Endothelial cell of hepatic sinusoid (primary cell): ENCODE data around the gene CA12.
"Not testable (repeated sequence)": the region's sequence is repeated elsewhere in the genome, so short reads cannot be mapped to it uniquely, and the experiment has no call there.

ENCODE experiments used
- in situ Hi-C: cut with HindIII; loops from 2 replicates; pipeline ENCODE4 v1.10.0; 2017; ENCODE audit warnings: low sequenced_read_pairs

The CA12 gene

DNA sequence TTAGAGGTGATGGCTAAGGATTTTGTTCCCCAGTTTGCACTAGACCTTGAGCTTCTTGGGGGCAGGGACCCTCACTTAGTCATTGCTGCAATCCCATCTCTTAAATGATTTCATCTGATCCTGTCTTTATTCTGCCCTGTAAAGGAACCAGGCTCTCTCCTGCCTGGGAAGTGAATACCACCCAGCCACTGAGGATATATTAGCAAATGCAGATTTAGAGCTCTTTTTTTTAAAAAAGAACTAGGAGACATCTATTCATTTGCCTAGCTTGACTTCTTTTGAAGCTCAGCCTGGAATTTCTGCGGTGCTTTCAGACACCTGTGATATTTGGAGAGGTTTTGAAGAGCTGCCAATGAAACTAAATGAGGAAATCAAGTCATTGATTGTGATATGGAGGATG lies 41.8 kb downstream of the CA12 start:
- in situ Hi-C loops, result loop anchor here (5.0 kb wide), 1 partner anchor 52 kb away; no protein-coding TSS in a partner anchor

DNA sequence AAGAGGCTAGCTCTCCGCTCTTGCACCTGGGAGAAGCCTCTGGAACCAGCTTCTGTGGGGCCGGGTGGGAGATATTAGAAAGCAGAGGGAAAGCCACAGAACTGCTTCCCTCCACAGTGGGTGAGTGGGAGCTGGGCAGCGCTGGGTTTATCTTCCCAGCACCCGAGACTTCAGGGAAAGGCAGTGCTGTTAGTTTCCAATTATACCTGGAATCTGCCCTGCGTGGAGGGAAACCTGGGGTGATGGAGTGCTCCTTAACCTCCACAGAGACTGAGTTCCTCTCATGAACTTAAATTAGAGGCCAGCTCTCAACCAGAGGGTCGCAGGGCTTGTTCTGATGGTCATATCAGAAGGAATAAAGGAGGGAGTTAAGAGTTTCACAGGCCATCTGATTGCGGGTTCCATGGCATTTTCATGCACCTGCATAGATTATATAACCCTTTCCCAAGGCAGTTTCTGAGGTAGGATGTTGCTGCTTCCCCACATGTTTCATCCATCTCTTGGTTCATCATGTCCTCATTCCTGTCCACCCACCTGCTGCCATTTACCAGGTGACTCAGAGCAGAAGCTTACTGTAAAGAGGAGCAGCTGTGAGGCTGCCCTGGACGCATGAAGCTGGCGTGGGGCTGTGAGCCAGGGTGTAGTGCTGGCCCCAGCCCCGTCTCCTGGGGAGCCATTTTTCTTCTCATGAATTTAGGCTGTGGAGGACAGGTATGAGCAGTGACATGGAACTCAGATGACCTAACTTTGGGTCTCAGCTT lies 42.5 kb downstream of the CA12 start:
- in situ Hi-C loops, result loop anchor here (5.0 kb wide), 1 partner anchor 53 kb away; no protein-coding TSS in a partner anchor

DNA sequence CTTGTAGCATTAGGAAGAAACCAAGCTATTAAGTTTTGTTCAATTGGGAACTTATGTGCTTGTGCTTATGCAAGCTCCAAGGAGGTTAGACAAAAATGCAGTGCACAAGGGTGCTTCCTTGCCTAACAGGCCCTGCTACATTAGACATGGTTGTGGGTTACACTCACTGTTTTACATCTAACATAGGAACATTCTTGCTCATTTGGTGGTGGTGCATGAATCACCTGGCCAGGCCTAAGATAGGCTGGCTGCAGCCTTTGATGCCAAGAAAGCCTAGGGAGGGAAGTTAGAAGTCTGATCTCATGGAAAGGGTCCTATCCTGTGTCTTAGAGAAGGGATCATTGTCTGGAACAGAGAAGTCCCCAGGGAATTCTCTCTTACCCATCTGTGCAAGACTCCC lies 43.5 kb downstream of the CA12 start:
- in situ Hi-C loops, result loop anchor here (5.0 kb wide), 1 partner anchor 54 kb away; no protein-coding TSS in a partner anchor

DNA sequence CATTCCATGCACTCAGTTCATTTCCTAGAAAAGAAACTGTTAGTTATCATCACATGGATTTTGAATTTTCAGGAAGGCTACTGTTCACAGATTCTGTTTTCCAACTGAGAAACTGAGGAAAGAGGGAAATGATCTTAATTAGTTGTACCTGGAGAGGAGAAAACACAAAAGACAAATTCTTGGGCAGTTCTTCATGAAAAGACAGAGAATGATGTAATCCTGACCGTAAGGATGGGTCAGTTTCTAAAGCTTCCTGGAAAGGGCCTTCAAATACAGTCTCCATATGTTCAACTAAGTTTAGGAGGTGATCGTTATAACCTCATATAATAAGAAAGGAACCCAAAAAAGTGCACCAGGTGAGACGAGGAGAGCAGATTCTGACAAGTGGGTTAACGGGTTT lies 44.6 kb downstream of the CA12 start:
- in situ Hi-C loops, result loop anchor here (5.0 kb wide), 1 partner anchor 55 kb away; no protein-coding TSS in a partner anchor

DNA sequence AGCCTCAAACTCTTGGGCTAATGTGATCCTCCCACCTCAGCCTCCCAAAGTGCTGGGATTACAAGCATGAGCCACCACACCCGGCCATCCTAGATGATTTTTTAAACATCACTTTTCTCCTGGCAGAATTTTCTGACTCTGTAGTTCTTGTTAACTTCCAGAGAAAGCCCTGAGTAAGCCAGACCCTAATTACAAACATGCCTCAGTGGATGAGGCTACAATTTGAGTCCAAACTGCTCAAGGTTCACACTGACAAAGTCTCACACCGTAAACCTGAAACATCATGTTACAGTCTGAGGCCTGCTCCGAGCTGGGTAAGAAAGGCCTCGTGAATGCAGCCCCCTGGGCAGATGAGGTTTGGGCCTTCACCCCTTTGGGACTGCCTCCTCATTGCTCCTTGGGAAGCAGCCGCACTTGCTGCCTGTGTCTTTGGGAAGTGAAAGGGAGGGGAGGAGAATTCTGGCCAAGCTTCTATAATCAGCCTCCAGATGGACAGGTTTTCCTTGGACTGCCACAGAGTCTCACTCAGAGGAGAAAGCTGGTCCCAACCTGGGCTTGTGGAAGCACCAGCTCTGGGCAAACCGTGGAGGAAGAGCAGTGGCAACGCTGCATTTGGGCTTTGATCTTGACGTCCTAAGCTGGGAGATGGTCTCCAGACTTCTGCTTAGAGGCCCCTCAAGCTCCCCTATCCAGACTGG lies 46.0 kb downstream of the CA12 start:
- in situ Hi-C loops, result loop anchor here (5.0 kb wide), 1 partner anchor 57 kb away; no protein-coding TSS in a partner anchor

DNA sequence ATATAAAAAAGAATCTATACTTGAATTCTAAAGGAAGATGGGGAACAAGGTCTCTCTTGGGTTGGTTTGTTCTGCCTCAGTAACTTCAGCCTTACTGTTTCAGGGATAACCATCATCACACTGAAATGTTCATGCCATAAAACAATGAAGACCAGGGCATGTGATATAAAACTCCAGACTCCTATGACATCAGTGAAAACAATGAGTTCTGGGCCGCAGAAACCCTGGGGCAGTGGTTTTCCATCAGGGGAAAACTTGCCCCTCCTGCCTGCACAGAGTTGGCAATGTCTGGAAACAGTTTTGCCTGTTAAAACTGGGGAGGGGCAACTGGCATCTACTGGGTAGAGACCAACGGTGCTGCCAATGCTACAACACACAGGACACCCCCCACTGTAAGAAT lies 46.8 kb downstream of the CA12 start:
- in situ Hi-C loops, result loop anchor here (5.0 kb wide), 1 partner anchor 57 kb away; no protein-coding TSS in a partner anchor

DNA sequence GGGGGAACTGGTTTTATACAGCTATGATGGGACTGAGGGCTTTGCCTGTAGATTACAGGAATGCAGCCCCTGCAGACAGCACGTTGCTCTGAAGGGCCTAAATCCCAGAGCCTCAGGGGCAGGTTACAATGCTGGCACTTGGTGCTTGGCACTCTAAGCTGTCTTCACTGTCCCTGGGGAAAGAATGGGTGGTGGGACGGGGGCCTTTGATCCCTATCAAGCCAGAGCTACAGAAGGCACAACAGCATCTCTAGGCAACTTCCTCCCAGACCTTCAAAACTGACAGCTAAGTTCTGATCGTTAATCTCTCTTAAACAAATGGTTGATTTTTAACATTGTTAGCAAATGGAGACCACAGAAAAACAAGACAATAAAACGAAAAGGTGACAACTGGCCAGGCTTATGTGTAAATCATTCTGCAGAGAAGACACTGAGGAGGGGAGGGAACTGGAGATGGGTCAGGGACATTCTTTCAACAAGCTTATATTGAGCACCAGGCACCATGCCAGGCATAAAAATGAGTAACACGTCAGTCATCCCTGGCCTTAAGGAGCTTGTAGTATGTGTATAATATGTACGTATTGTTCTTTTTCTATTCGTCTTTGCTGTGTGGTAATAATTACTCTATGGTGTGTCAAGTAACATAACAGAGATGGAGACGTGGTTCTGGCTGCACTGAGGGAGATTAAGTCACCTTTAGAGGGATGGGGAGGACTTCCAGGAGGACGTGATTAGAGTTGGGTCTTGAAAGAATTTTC lies 49.1 kb downstream of the CA12 start:
- in situ Hi-C loops, result no loop called here

DNA sequence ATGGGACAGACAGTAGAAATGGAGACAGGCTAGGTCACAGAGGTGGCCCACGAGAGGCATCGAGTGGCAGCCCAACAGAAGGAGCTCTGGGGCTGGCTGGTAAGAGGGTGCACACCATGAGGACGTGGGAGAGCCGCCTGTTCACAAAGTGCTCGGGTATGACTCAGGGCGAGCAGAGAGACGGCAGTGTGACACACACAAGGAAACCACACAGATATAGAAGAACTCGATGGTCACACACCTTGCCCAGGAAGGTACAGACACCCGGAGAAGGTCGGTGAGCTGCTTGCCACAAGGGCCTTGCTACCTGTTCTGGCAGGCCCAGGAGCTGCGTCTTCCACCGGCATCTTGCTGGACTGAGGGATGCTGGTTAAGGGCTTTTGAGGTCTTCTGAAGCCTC lies 50.2 kb downstream of the CA12 start:
- in situ Hi-C loops, result no loop called here

DNA sequence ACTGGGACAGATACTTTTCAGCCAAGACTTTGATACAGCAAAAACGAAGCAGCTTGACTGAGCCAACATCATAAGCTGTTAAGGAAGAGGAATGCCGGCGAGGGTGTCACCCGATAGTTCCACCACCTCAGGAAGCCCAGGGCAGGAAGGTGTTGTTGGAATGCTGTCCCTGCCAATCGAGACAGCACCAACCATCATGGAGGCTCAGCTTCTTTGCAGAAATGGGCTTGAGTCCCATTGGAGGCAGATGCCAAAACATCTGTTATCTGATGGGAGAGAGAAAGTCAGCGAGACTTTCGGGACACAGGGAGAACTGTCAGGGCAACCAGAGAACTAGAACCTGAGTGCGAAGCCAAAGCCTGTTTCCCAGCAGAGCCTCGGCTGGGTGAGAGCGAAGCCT lies 50.7 kb downstream of the CA12 start:
- in situ Hi-C loops, result no loop called here

DNA sequence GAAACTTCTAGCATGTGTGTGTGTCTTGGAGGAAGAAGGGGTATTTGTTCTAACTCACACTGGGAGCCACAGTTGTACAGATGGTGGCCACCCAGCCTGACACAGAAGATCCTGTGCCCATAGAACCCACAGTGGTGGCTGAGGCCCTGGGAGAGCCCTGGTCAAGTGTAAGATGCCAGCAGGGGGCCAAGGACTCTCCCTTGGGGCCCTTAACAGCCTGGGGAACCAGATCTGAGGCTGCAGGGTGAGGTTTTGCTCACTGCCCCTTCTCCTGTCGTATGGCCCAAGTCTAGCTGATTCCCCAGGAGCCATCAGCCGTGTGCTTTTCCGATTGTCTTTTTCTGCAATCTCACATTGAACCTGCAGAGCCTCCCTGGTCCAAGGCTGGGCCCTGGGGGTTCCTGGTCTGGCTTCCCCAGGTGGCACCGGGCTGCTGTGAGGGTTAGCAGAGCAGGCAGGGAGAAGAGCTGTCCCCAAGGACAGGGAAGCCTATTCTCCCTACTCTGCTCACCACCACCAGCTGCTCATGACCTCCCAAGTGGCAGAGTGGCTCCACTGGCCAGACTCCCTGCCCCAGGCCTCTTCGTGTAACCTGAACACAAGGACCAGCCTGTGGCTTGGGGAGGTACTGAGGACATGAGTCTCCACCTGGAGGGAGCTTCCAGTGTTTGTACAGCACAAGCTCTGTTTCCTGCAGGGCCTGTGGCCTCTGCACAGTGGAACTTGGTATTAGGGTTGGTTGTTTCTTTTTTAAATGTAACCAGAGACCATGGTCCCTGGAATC lies 51.9 kb downstream of the CA12 start:
- in situ Hi-C loops, result no loop called here

DNA sequence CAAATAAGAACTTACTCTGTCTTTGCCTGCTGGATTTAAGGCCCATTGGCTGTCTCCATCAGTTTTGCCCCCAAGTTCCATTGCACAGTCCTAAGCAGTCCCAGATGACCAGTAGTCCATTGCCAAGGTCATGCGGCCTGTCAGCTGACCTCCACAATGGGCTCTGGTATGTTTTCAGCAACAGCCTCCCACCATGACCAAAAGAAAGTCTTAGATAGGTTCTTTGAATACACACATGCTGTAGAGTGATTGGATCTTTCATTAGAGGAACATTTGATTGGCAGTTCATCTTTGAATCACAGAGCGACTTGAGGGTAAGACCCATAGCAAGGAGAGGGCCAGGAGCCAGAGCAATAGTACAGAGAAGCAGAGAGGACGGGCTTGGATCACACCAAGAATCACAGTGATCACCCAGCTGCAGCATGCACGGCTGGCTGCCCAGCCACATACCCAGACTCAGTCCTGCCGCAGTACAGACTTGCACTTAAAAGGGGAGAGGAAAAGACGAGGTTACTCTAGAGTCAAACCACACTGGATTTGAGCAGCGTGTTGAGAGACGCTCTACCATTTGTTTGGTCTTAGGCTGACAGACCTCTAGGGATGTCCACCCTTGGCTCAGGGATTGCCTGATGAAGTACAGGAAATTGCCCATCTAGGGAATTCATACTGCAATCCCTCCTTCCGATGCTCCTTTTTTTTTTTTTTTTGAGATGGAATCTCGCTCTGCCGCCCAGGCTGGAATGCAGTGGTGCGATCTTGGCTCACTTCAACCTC lies 53.8 kb downstream of the CA12 start:
- in situ Hi-C loops, result no loop called here

DNA sequence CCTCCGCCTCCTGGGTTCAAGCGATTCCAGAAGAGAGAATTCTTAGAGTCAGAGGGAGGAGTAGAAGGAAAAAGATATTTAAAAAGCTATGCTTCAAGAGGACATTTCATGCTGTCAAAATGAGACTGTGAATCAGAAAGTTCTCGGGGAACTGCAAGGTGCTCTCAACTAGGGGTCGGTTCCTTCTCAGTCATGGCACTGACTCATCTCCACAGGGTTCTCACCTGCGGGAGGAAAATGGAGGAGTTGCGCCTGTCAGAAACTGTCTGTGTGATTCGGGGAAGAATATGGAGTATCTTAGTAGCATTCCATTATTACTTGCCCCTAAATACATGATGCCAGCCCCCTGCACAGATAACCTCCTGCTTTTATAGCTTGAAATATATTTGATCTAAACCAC lies 56.9 kb downstream of the CA12 start:
- in situ Hi-C loops, result no loop called here

DNA sequence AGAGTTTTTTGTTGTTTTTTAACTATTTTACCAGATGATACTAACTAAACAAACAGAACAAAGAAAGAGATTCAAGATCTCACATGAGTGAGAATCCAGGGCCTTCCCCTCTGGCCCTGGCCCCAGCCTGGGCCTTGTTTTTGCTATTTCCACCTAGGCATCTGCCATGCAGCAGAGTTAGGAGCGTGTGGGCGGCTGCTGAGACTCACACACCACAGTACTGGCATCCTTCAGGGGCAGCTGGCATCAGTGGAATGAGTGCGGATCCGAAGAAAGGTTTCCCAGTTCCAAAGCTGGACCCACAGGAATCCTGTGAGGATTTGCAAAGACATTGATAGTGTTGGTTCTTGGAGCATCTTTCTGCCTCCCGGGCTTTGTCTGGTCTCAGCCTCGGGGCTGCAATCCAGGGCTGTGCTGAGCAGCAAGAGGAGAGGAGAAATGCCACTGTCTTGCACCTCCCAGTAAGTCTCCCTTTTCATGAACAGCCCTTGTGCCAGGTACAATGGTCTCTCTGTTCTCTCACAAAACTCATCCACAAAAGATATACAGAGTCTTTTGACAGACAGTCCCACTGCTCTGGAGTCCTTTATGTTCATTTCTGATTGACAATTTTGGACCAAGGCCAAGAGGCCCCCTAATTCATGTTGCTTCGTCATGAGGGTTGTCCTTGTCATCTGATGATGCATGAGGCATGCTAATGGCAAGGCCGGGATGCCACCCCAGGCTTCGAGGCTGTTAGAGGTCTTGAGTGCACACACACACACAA lies 57.7 kb downstream of the CA12 start:
- in situ Hi-C loops, result no loop called here

DNA sequence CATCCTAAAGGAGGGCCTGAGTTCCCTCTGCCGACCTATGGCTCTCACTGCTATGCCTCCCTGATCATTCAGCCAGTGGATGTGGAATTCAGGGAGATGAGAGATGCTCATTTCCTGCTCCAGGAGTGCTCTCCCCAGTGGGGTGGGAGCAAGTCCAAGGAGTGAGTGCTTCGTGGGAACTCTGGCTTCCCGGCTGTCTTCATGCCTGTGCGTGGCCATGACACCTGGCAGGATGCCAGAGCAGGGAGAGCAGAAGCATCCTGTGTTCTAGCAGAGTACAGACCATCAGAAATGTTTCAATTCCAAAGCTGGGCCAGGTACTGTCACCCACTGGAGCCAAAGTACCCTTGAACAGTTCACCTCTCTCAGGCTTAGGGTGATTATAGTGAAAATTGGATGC lies 59.1 kb downstream of the CA12 start:
- in situ Hi-C loops, result no loop called here

DNA sequence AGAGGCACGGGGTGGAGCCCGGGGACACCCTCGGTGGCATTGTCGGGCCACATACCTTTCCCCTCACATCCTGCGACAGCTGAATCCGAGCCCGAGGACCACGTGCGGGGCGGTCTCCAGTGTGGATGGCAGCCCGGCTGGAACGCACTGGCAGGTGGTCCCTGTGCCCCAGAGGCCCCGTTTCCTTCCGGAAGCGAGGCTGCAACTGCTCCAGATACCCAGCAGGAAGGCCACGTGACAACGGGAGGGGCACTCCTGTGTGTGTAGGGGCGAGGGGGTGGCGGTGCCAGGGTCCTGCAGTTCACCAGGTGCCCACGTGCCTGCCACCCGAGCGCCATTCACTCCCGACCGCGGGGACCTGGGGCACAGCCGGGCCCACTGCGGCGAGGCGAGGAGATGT lies 60.2 kb downstream of the CA12 start:
- in situ Hi-C loops, result no loop called here

DNA sequence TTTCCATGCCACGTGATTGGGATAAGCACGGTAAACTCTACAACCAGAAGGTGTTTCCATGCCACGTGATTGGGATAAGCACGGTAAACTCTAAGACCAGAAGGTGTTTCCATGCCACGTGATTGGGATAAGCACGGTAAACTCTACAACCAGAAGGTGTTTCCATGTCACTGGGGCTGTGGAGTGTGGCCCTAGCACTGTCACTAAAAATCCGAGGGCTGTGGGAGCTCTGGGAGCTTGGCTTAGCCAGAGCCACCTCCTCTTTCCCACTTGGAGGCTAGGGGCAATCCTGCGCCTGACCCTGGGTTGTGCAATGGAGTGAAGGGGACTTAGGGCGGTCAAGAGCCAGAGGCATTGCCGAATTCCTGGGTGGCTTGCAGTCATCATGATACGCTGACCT lies 60.7 kb downstream of the CA12 start:
- in situ Hi-C loops, result not testable (repeated sequence)

DNA sequence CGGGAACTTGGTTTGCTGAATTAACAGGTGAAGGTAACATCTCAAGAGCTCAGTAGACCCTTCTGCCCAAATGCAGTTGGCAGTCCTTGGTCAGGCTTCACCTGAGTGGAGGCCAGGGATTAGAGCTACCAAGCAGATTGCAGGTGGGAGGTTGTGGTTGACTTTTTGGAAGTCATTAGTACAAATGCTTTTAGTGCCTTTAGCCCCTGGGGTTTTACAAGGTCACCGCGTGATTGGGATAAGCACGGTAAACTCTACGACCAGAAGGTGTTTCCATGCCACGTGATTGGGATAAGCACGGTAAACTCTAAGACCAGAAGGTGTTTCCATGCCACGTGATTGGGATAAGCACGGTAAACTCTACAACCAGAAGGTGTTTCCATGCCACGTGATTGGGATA lies 61.2 kb downstream of the CA12 start:
- in situ Hi-C loops, result not testable (repeated sequence)

DNA sequence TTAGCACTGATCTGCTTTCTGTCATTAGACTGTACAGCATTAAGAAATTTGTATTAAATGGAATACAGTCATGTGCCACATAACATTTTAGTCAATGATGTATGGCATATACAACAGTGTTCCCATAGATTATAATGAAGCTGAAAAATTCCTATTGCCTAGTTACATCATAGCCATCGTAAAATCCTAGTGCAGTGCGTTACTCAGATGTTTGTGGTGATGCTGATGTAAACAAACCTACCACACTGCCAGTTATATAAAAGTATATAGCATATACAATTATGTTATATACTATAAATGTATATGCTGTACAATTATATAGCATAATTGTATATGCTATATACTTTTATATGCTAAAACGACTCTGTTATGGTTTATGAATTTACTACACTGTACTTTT lies 62.6 kb downstream of the CA12 start:
- in situ Hi-C loops, result no loop called here

DNA sequence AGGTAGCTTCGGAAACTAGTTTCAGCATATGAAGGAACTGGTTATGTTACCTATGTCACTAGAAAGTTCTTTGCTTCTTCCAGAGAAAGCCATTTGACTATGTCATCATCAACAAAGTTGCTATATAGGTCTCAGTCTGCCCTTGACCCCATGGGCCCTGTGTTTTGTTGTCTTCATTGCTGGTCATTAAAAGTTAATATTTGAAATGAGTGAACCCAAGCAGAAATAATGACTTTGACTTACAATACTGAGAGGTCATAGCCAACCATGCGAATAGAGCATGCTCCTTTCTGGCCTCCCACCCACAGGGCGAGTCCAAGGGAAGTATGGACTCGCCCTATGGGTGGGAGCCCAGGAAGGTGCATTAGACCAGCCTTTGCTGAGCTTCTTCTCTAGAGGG lies 63.3 kb downstream of the CA12 start:
- in situ Hi-C loops, result no loop called here
